ENCODE data around the gene PEAK1. TPM values are rescaled to one million over a fixed set of nuclear protein-coding genes. Genes with fewer than 3 reads are reported as not detected.

Gene PEAK1
- total and polyA plus RNA-seq, 8 donors = 58.3 to 86.9 (median 64.3) TPM

- peaks cover 62 to 97% of the 10 kb centered on the region in 2 donors for H3K4me1 ChIP-seq
- DNase-seq (no peak), ATAC-seq (peak; percentile 31)
- H3K4me3 ChIP-seq = no peak overlapping the region
- no peaks in the 10 kb centered on the region for H3K36me3 ChIP-seq
- no peak for TF ChIP-seq CTCF (IDR thresholded peaks at IDR 0.05)
- peak overlapping the region; percentile 45 to 68 for H3K27ac ChIP-seq
- H3K9me3 ChIP-seq = no peaks in the 10 kb centered on the region
- intact Hi-C loops (cut with DNase I) = no loop called here
- H3K27me3 ChIP-seq = no peaks in the 10 kb centered on the region
Observed at GRCh38 chr15:77064539-77065308, 355.2 kb downstream of the PEAK1 start.

- no peaks in the 10 kb centered on the region for H3K36me3 ChIP-seq
- H3K4me1 ChIP-seq = peaks cover 65 to 94% of the 10 kb centered on the region in 2 donors
- H3K4me3 ChIP-seq = no peak overlapping the region
- H3K27ac ChIP-seq = peak overlapping the region; percentile 45 to 68
- no peak for TF ChIP-seq CTCF (IDR thresholded peaks at IDR 0.05)
- DNase-seq = no peak
- intact Hi-C loops (cut with DNase I) = no loop called here
- no peak for ATAC-seq
- H3K9me3 ChIP-seq = no peaks in the 10 kb centered on the region
- H3K27me3 ChIP-seq = no peaks in the 10 kb centered on the region
Observed at GRCh38 chr15:77064063-77064462, 355.8 kb downstream of the PEAK1 start.

DNA sequence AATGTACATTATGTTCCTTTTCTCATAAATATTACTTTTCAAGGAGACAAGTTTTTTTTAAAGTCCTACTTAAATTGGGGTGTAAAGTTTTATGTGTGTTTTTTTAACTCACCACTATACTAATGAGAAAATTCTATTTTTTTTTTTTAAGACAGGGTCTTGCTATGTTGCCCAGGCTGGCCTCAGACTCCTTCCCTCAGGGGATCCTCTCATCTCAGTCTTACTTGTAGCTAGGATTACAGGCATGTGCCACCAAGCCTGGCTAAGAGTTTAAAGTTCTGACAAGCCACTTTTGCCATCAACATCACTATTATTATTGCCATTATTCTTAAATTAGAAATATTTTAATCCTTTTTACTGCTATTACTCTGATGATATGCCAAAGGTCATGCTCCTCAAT, 356.7 kb downstream of the PEAK1 start:
- intact Hi-C loops (cut with DNase I) = no loop called here
- DNase-seq = no peak
- H3K4me3 ChIP-seq = no peak overlapping the region
- peaks cover 57 to 86% of the 10 kb centered on the region in 2 donors for H3K4me1 ChIP-seq
- H3K36me3 ChIP-seq = no peaks in the 10 kb centered on the region
- no peak for ATAC-seq
- no peaks in the 10 kb centered on the region for H3K9me3 ChIP-seq
- H3K27me3 ChIP-seq = no peaks in the 10 kb centered on the region
- H3K27ac ChIP-seq = no peak overlapping the region
- no peak for TF ChIP-seq CTCF (IDR thresholded peaks at IDR 0.05)

DNA sequence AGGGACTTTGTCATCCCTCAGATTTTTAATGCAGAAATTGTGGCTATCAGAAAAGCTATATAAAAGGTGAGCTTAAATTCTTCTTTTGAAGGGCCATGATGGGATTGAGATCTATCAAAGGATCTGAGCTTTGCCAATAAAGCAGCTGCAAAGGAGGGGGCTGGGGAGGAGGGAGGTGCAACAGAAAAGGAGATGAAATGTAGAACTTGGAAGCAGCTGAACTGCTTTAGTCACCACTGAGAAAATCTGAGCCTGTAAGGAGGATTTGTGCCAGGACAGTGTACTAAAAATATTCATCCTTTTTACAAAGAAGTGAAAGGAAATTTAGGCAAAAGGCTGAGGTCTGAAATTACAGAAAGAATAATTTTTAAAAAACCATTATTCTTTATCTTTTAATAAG, 359.4 kb downstream of the PEAK1 start:
- ATAC-seq (peak; percentile 49), DNase-seq (peak in 2 of 4 donors; percentile 54 to 59)
- peak overlapping the region; percentile 14 to 67 for H3K27ac ChIP-seq
- H3K9me3 ChIP-seq = no peaks in the 10 kb centered on the region
- no peak for TF ChIP-seq CTCF (IDR thresholded peaks at IDR 0.05)
- no peaks in the 10 kb centered on the region for H3K27me3 ChIP-seq
- peaks cover 42 to 67% of the 10 kb centered on the region in 2 donors for H3K4me1 ChIP-seq
- H3K36me3 ChIP-seq = peaks cover 0 to 3% of the 10 kb centered on the region in 2 donors
- intact Hi-C loops (cut with DNase I) = no loop called here
- no peak overlapping the region for H3K4me3 ChIP-seq

GRCh38 chr15:77059786-77060361, 360.0 kb downstream of the PEAK1 start:
- intact Hi-C loops (cut with DNase I) = no loop called here
- Histone ChIP-seq H3K27ac (no peak overlapping the region), H3K36me3 (peaks cover 0 to 5% of the 10 kb centered on the region in 2 donors), H3K4me3 (no peak overlapping the region), H3K9me3 (no peaks in the 10 kb centered on the region), H3K27me3 (no peaks in the 10 kb centered on the region), H3K4me1 (peaks cover 35 to 67% of the 10 kb centered on the region in 2 donors)
- no peak for DNase-seq
- ATAC-seq = no peak
- TF ChIP-seq CTCF (IDR thresholded peaks at IDR 0.05) = no peak
